NCI-H1092 (cell line): ENCODE results near the gene MYH11.
"Not testable (repeated sequence)": the region's sequence is repeated elsewhere in the genome, so short reads cannot be mapped to it uniquely, and the experiment has no call there.

Source experiments
- DNase-seq: peaks from one replicate; lab custom pipeline; 2025; lab: John Stamatoyannopoulos, UW

MYH11 gene

DNA sequence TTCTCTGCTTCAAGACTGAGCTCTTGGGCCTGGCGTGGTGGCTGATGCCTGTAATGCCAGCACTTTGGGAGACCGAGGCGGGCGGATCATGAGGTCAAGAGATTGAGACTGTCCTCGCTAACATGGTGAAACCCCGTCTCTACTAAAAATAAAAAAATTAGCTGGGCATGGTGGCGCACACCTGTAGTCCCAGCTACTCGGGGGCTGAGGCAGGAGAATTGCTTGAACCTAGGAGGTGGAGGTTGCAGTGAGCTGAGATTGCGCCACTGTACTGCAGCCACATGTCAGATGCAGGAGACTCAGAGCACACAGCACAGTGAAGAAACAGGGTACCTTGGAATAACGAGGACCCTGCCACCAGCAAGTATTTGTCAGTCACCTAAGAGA lies 184.7 kb downstream of the MYH11 start:
- DNase-seq = not testable (repeated sequence)

DNA sequence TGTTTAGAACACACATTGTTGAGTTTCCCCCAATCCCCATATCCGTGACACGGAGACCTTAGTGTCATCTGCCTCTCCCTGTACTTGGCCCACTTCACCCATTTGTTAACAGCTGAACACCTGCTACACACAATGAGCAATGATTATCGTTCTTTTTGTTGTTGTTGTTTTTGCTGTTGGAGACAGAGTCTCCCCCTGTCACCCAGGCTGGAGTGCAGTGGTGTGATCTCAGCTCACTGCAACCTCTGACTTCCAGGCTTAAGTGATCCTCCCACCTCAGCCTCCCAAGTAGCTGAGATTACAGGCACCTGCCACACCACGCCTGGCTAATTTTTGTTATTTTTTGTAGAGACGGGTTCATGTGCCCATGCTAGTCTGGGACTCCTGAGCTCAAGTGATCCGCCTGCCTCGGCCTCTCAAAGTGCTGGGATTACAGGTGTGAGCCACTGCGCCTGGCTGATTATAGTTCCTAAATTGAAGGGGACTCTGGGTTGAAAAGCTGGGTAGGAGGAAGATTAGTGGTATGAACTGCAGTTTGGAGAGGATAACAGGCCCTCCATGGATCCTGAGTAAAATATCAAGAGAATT lies 185.2 kb downstream of the MYH11 start:
- no peak for DNase-seq

DNA sequence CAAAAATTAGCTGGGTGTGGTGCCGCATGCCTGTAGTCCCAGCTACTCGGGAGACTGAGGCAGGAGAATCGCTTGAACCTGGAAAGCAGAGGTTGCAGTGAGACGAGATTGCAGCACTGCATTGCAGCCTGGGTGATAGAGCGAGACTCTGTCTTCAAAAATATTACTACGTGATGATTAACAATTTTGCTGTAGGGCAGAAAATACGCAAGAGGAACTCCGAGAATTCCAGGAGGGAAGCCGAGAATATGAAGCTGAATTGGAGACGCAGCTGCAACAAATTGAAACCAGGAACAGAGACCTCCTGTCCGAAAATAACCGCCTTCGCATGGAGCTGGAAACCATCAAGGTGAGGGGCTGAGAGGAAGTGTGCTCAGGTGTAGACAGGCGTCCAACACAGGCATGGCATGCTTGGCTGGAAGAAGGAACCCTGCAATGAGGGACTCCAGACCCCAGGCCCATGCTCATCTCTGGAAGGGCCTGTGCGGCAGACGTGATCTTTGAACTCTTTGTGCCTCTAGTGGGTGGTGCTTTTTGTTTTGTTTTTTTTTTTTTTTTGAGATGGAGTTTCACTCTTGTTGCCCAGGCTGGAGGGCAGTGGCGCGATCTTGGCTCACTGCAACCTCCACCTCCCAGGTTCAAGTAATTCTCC lies 189.6 kb downstream of the MYH11 start:
- DNase-seq = no peak

DNA sequence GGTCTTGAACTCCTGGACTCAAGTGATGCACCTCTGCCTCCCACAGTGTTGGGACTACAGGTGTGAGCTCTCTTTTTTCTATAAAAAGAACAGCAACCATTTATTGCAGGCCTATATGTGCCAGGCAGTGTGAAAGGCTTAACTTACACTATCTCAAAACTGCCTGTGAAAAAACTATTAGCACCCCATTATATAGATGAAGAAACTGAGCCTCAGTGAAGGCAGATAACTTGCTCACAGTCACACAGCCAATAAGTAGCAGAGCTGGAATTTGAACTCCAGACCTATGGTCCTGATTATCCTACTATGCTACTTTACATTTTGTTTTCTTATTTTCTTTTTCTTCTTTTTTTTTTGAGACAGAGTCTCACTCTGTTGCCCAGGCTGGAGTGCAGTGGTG lies 191.7 kb downstream of the MYH11 start:
- DNase-seq = no peak

DNA sequence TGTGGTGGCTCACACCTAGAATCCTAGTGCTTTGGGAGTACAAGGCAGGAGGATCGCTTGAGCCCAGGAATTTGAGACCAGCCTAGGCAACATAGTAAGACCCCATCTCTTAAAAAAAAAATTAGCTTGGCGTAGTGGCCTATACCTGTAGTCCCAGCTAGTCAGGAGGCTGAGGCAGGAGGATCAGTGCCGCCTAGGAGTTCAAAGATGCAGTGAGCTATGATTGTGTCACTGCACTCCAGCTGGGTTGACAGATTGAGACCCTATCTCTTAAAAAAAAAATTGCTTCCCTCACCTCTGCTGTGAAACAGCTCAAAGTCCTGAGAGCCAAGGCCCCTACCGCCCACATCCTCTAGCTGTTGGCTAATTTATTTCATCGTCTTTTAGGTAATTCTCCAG lies 196.6 kb downstream of the MYH11 start:
- no peak for DNase-seq

DNA sequence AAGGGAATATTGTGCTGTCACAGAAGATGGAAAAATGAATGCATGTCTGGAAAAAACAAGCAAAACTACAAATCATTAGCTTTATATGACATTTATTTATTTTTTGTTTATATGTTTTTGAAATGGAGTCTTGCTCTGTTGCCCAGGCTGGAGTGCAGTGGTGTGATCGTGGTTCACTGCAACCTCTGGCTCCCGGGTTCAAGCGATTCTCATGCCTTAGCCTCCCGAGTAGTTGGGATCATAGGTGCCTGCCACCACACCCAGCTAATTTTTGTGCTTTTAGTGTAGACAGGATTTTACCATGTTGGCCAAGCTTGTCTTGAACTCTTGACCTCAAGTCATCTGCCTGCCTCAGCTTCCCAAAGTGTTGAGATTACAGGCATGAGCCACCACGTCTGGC lies 198.3 kb downstream of the MYH11 start:
- no peak for DNase-seq

DNA sequence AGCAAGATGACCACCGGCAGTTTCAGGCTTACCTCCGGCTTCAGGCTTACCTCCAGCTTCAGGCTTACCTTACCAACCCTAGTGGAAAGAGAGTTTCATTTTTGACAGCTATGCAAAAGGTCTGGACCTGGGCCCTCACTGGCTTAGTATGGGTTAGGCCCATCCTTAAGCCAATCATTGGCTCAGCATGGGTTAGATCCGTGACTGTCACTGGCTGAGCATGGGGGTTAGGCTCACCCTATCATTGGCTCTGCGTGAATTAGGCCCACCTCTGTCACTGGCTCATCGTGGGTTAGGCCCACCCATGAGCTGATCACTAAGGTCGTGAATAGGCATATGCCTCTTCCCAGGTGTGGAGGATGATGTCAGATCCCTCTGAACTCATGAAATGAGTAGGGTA lies 198.7 kb downstream of the MYH11 start:
- no peak for DNase-seq

DNA sequence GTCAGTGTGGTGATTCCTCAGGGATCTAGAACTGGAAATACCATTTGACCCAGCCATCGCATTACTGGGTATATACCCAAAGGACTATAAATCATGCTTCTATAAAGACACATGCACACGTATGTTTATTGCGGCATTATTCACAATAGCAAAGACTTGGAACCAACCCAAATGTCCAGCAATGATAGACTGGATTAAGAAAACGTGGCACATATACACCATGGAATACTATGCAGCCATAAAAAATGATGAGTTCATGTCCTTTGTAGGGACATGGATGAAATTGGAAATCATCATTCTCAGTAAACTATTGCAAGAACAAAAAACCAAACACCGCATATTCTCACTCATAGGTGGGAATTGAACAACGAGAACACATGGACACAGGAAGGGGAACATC lies 201.3 kb downstream of the MYH11 start:
- DNase-seq = not testable (repeated sequence)

DNA sequence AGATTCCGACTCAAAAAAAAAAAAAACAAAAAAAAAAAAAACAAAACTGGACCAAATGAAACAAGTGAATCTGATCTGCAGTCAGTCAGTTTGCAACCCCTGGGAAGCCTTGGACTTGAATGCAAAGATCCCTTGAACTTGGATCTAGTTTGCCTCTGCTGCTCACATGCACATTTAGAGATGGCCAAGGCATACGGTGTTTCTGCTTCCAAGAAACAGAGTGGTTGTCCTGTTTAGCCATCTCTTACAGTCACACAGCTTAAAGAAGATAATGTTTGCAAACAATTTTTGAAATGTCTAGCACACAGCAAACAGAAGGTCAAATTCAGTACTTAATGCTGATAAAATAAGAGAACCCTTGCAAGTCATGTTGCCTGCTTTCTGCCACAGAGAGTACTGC lies 202.2 kb downstream of the MYH11 start:
- DNase-seq = no peak

DNA sequence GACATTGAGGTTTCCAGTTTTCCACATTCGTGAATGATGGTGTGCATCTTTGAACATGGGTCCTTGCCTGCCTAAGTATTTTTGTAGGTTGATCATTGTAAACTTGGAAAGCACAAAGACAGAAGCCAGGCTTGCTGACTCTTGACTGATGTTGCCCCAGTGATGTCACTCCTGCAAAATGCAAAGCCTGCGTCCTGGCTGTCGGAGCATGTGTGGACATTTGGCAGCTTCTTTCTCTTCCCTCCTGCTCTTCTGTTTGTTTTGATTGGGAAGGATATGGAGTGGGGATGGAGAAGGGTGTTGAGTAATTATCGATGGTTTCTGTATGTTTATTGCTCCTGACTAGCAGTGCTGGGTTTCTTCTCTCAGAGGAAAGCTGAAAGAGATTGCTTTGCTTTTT lies 203.6 kb downstream of the MYH11 start:
- no peak for DNase-seq
